CD4-positive, CD25-positive, alpha-beta regulatory T cell (primary cell): ENCODE results near the gene JPH2. TPM values are rescaled to one million over a fixed set of nuclear protein-coding genes. Genes with fewer than 3 reads are reported as not detected.

ENCODE experiments used
- ATAC-seq, 2 donors: fragments of 150-1000 bp; cut with Tn5 transposase; one replicate each; pipeline ENCODE4 v1.10.0; 2021; ENCODE audit warnings: low read depth in 2 of 2, moderate number of reproducible peaks in 2 of 2, moderate library complexity in 1 of 2
- DNase-seq, 3 donors: peaks; one replicate each; pipeline versions ENCODE4 v3.0.0 to v3.0.0-alpha.2; 2012 to 2022; ENCODE audit warnings: mixed read lengths in 1 of 3
- H3K27ac ChIP-seq: one replicate; pipeline ENCODE4 v1.7.0; 2013; ENCODE audit warnings: mild to moderate bottlenecking, low read length; ENCODE audit not compliant: insufficient read depth, poor library complexity, severe bottlenecking
- H3K27me3 ChIP-seq: one replicate; pipeline ENCODE4 v1.7.0; 2013; ENCODE audit warnings: low read length; ENCODE audit not compliant: control insufficient read depth, insufficient read depth
- H3K36me3 ChIP-seq: one replicate; pipeline ENCODE4 v1.7.0; 2013; ENCODE audit warnings: mild to moderate bottlenecking, low read length, moderate library complexity; ENCODE audit not compliant: control insufficient read depth, insufficient read depth
- H3K4me1 ChIP-seq: 2 replicates; pipeline ENCODE4 v1.7.0; 2013; ENCODE audit warnings: mild to moderate bottlenecking, low read length; ENCODE audit not compliant: insufficient read depth, control insufficient read depth, poor library complexity, severe bottlenecking
- H3K4me3 ChIP-seq: one replicate; pipeline ENCODE4 v1.7.0; 2013; ENCODE audit warnings: low read depth, mild to moderate bottlenecking, low read length, moderate library complexity
- H3K9me3 ChIP-seq, 2 experiments: 1 replicate in 1 of 2; 2 replicates in 1 of 2; pipeline ENCODE4 v1.7.0; 2013; ENCODE audit warnings: low read length in 2 of 2, mild to moderate bottlenecking in 1 of 2, moderate library complexity in 1 of 2; ENCODE audit not compliant: control insufficient read depth in 2 of 2
- H3K27ac Mint-ChIP-seq, 3 donors: one replicate each; pipeline ENCODE4 v1.8.0; 2020 to 2022; ENCODE audit warnings: mild to moderate bottlenecking in 3 of 3, mixed read lengths in 3 of 3, moderate library complexity in 2 of 3
- H3K27me3 Mint-ChIP-seq: one replicate; pipeline ENCODE4 v1.8.0; 2022; ENCODE audit warnings: mild to moderate bottlenecking, mixed read lengths
- H3K36me3 Mint-ChIP-seq: one replicate; pipeline ENCODE4 v1.8.0; 2020; ENCODE audit warnings: mixed read lengths
- H3K4me1 Mint-ChIP-seq, 4 donors: one replicate each; pipeline ENCODE4 v1.8.0; 2020 to 2022; ENCODE audit warnings: mixed read lengths in 4 of 4, mild to moderate bottlenecking in 1 of 4
- H3K4me3 Mint-ChIP-seq, 4 donors: one replicate each; pipeline ENCODE4 v1.8.0; 2020 to 2022; ENCODE audit warnings: mild to moderate bottlenecking in 4 of 4, mixed read lengths in 4 of 4, moderate library complexity in 3 of 4
- H3K9me3 Mint-ChIP-seq, 7 donors: one replicate each; pipeline ENCODE4 v1.8.0; 2020 to 2022; ENCODE audit warnings: mixed read lengths in 7 of 7, mild to moderate bottlenecking in 3 of 7, moderate library complexity in 2 of 7
- polyA plus RNA-seq, 4 donors: library from polyadenylated mRNA; unstranded; fragments of 300-500 nt; fragmentation: Illumina TruSeq; gene quantifications; one replicate each; pipeline ENCODE4 v1.2.3, GENCODE V29; 2021
- total RNA-seq: library from RNA; stranded (reverse); gene quantifications from one replicate; pipeline ENCODE4 v1.2.3, GENCODE V29; 2022

The JPH2 gene
- total and polyA plus RNA-seq, 5 donors from 2014 or later = not detected

GRCh38 chr20:44089987-44090674 lies 96.9 kb downstream of the JPH2 start:
- H3K27me3 ChIP-seq = peaks cover 4% of the 10 kb centered on the region
- Mint-ChIP-seq H3K27me3 (peaks cover 13% of the 10 kb centered on the region), H3K9me3 (no peaks in the 10 kb centered on the region), H3K27ac (no peak overlapping the region), H3K36me3 (no peaks in the 10 kb centered on the region), H3K4me1 (no peaks in the 10 kb centered on the region), H3K4me3 (no peak overlapping the region)
- no peak overlapping the region for H3K27ac ChIP-seq
- no peaks in the 10 kb centered on the region for H3K36me3 ChIP-seq
- peak in 1 of 3 donors; percentile 58 for DNase-seq
- H3K9me3 ChIP-seq = no peaks in the 10 kb centered on the region
- H3K4me1 ChIP-seq = no peaks in the 10 kb centered on the region
- no peak for ATAC-seq
- no peak overlapping the region for H3K4me3 ChIP-seq

GRCh38 chr20:44087857-44088120 lies 99.2 kb downstream of the JPH2 start:
- H3K4me1 ChIP-seq = no peaks in the 10 kb centered on the region
- ATAC-seq = no peak
- H3K9me3 Mint-ChIP-seq = no peaks in the 10 kb centered on the region
- H3K4me3 ChIP-seq = no peak overlapping the region
- H3K4me1 Mint-ChIP-seq = no peaks in the 10 kb centered on the region
- no peak for DNase-seq
- H3K27ac ChIP-seq = no peak overlapping the region
- no peaks in the 10 kb centered on the region for H3K36me3 ChIP-seq
- H3K36me3 Mint-ChIP-seq = no peaks in the 10 kb centered on the region
- H3K4me3 Mint-ChIP-seq = no peak overlapping the region
- H3K27ac Mint-ChIP-seq = no peak overlapping the region
- H3K27me3 ChIP-seq = no peaks in the 10 kb centered on the region
- H3K9me3 ChIP-seq = no peaks in the 10 kb centered on the region
- peaks cover 5% of the 10 kb centered on the region for H3K27me3 Mint-ChIP-seq

- no peaks in the 10 kb centered on the region for H3K4me1 ChIP-seq
- Mint-ChIP-seq H3K27me3 (peaks cover 4% of the 10 kb centered on the region), H3K27ac (no peak overlapping the region), H3K9me3 (no peaks in the 10 kb centered on the region), H3K36me3 (no peaks in the 10 kb centered on the region), H3K4me1 (no peaks in the 10 kb centered on the region), H3K4me3 (no peak overlapping the region)
- no peaks in the 10 kb centered on the region for H3K36me3 ChIP-seq
- H3K9me3 ChIP-seq = no peaks in the 10 kb centered on the region
- DNase-seq (no peak), ATAC-seq (no peak)
- H3K27ac ChIP-seq = no peak overlapping the region
- no peak overlapping the region for H3K4me3 ChIP-seq
- H3K27me3 ChIP-seq = no peaks in the 10 kb centered on the region
These were observed 99.7 kb downstream of the JPH2 start for GRCh38 chr20:44087051-44087856.

- ATAC-seq (no peak), DNase-seq (no peak)
- Mint-ChIP-seq H3K9me3 (no peaks in the 10 kb centered on the region), H3K4me3 (no peak overlapping the region), H3K27me3 (peaks cover 4% of the 10 kb centered on the region), H3K27ac (no peak overlapping the region), H3K4me1 (peaks cover 0 to 2% (median 0%) of the 10 kb centered on the region in 4 donors), H3K36me3 (no peaks in the 10 kb centered on the region)
- no peaks in the 10 kb centered on the region for H3K4me1 ChIP-seq
- no peak overlapping the region for H3K27ac ChIP-seq
- no peaks in the 10 kb centered on the region for H3K36me3 ChIP-seq
- H3K9me3 ChIP-seq = no peaks in the 10 kb centered on the region
- no peak overlapping the region for H3K4me3 ChIP-seq
- H3K27me3 ChIP-seq = no peaks in the 10 kb centered on the region
These were observed 101.2 kb downstream of the JPH2 start for GRCh38 chr20:44085616-44086434.

- Mint-ChIP-seq H3K27ac (no peak overlapping the region), H3K36me3 (no peaks in the 10 kb centered on the region), H3K4me3 (no peak overlapping the region), H3K27me3 (peaks cover 4% of the 10 kb centered on the region), H3K9me3 (no peaks in the 10 kb centered on the region), H3K4me1 (peaks cover 0 to 8% (median 6%) of the 10 kb centered on the region in 4 donors)
- H3K36me3 ChIP-seq = no peaks in the 10 kb centered on the region
- ATAC-seq (no peak), DNase-seq (no peak)
- H3K4me1 ChIP-seq = no peaks in the 10 kb centered on the region
- H3K27ac ChIP-seq = no peak overlapping the region
- no peaks in the 10 kb centered on the region for H3K9me3 ChIP-seq
- no peaks in the 10 kb centered on the region for H3K27me3 ChIP-seq
- no peak overlapping the region for H3K4me3 ChIP-seq
These were observed 102.1 kb downstream of the JPH2 start for GRCh38 chr20:44084891-44085290.

- no peak for DNase-seq
- Mint-ChIP-seq H3K9me3 (no peaks in the 10 kb centered on the region), H3K27ac (no peak overlapping the region), H3K36me3 (no peaks in the 10 kb centered on the region), H3K27me3 (peaks cover 4% of the 10 kb centered on the region), H3K4me3 (no peak overlapping the region), H3K4me1 (peaks cover 0 to 8% (median 6%) of the 10 kb centered on the region in 4 donors)
- Histone ChIP-seq H3K9me3 (no peaks in the 10 kb centered on the region), H3K27ac (no peak overlapping the region), H3K27me3 (no peaks in the 10 kb centered on the region), H3K4me3 (no peak overlapping the region), H3K4me1 (no peaks in the 10 kb centered on the region), H3K36me3 (no peaks in the 10 kb centered on the region)
- no peak for ATAC-seq
These were observed 102.5 kb downstream of the JPH2 start for GRCh38 chr20:44084439-44084838.

- H3K4me3 Mint-ChIP-seq = no peak overlapping the region
- H3K4me1 Mint-ChIP-seq = peaks cover 0 to 11% (median 9%) of the 10 kb centered on the region in 4 donors
- Histone ChIP-seq H3K9me3 (no peaks in the 10 kb centered on the region), H3K4me1 (no peaks in the 10 kb centered on the region), H3K27me3 (no peaks in the 10 kb centered on the region), H3K36me3 (no peaks in the 10 kb centered on the region), H3K4me3 (no peak overlapping the region), H3K27ac (no peak overlapping the region)
- peak overlapping the region in 2 of 3 donors; percentile 2 to 17 for H3K27ac Mint-ChIP-seq
- ATAC-seq (no peak), DNase-seq (no peak)
- H3K9me3 Mint-ChIP-seq = no peaks in the 10 kb centered on the region
- peaks cover 4% of the 10 kb centered on the region for H3K27me3 Mint-ChIP-seq
- H3K36me3 Mint-ChIP-seq = no peaks in the 10 kb centered on the region
These were observed 103.6 kb downstream of the JPH2 start for GRCh38 chr20:44083220-44083933.
